ENCODE results near the gene SSTR3. TPM values are rescaled to one million over a fixed set of nuclear protein-coding genes. Genes with fewer than 3 reads are reported as not detected.

SSTR3 gene
- polyA plus RNA-seq, 1 donor from 2014 or later, result not detected

DNA sequence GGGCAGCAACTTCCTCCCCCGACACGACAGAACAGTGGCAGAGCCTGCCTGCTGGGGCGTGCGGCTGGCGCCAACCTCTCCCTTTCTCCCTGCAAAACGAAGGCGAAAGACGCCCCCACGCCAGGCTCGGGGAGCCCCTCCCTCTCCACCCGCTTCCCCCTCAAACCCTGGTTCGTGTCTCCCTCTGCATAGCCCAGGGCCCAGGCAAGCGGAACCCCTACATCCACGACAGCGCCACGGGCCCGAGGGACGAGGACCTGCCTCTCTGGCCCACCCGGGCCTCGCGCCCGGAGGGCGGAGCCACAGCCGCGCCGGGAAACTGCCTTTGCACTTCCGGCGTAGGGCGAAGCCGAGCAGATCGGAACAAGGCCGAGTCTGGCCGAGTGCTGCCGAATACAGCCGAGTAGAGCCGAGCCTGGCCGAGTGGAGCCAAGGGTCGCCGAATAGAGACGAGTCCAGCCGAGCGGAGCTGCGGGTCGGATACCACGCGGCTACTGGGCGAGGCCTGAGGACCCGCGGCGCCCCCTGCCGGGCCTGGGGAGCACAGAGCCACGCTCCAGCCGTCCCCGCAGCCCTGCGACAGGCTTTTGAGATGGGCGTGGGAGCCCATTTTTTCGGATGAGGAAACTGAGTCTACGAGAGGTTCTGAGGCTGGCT lies 13.0 kb downstream of the SSTR3 start:
- peak overlapping the region; percentile 73 for H3K4me3 ChIP-seq (ENCODE audit: low read length)
- TF ChIP-seq MXI1 (conservative IDR thresholded peaks at IDR 0.05; ENCODE audit: poor library complexity, severe bottlenecking) (peak; percentile 84), TAF1 (IDR thresholded peaks at IDR 0.05; ENCODE audit: low read depth) (no peak), RAD21 (conservative IDR thresholded peaks at IDR 0.05) (peak; percentile 73), SMC3 (conservative IDR thresholded peaks at IDR 0.05; ENCODE audit: poor library complexity) (peak; percentile 77), POLR2AphosphoS5 (IDR thresholded peaks at IDR 0.05) (peak; percentile 99), EZH2 (IDR thresholded peaks at IDR 0.05; ENCODE audit: borderline replicate concordance, insufficient read depth, low read length, poor library complexity, severe bottlenecking) (no peak), EP300 (conservative IDR thresholded peaks at IDR 0.05; ENCODE audit: poor library complexity, severe bottlenecking) (peak; percentile 57)
- TF ChIP-seq, protein P1, sequence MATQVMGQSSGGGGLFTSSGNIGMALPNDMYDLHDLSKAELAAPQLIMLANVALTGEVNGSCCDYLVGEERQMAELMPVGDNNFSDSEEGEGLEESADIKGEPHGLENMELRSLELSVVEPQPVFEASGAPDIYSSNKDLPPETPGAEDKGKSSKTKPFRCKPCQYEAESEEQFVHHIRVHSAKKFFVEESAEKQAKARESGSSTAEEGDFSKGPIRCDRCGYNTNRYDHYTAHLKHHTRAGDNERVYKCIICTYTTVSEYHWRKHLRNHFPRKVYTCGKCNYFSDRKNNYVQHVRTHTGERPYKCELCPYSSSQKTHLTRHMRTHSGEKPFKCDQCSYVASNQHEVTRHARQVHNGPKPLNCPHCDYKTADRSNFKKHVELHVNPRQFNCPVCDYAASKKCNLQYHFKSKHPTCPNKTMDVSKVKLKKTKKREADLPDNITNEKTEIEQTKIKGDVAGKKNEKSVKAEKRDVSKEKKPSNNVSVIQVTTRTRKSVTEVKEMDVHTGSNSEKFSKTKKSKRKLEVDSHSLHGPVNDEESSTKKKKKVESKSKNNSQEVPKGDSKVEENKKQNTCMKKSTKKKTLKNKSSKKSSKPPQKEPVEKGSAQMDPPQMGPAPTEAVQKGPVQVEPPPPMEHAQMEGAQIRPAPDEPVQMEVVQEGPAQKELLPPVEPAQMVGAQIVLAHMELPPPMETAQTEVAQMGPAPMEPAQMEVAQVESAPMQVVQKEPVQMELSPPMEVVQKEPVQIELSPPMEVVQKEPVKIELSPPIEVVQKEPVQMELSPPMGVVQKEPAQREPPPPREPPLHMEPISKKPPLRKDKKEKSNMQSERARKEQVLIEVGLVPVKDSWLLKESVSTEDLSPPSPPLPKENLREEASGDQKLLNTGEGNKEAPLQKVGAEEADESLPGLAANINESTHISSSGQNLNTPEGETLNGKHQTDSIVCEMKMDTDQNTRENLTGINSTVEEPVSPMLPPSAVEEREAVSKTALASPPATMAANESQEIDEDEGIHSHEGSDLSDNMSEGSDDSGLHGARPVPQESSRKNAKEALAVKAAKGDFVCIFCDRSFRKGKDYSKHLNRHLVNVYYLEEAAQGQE (IDR thresholded peaks at IDR 0.05; ENCODE audit: borderline replicate concordance), result peak; percentile 81
- TF ChIP-seq, protein P2, sequence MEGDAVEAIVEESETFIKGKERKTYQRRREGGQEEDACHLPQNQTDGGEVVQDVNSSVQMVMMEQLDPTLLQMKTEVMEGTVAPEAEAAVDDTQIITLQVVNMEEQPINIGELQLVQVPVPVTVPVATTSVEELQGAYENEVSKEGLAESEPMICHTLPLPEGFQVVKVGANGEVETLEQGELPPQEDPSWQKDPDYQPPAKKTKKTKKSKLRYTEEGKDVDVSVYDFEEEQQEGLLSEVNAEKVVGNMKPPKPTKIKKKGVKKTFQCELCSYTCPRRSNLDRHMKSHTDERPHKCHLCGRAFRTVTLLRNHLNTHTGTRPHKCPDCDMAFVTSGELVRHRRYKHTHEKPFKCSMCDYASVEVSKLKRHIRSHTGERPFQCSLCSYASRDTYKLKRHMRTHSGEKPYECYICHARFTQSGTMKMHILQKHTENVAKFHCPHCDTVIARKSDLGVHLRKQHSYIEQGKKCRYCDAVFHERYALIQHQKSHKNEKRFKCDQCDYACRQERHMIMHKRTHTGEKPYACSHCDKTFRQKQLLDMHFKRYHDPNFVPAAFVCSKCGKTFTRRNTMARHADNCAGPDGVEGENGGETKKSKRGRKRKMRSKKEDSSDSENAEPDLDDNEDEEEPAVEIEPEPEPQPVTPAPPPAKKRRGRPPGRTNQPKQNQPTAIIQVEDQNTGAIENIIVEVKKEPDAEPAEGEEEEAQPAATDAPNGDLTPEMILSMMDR (IDR thresholded peaks at IDR 0.05; ENCODE audit: poor library complexity, severe bottlenecking), result peak; percentile 98
- H2AFZ ChIP-seq (ENCODE audit: low read depth, low read length), result peak overlapping the region; percentile 79
- H3K36me3 ChIP-seq (ENCODE audit: insufficient read depth, low read length), result no peaks in the 10 kb centered on the region
- no peaks in the 10 kb centered on the region for H3K9me3 ChIP-seq (ENCODE audit: low read length)
- H3K4me2 ChIP-seq (ENCODE audit: low read length), result peak overlapping the region; percentile 54
- no peaks in the 10 kb centered on the region for H3K27me3 ChIP-seq (ENCODE audit: insufficient read depth, low read depth, low read length)
- no peaks in the 10 kb centered on the region for H4K20me1 ChIP-seq (ENCODE audit: insufficient read depth)
- peak overlapping the region; percentile 89 for H3K27ac ChIP-seq (ENCODE audit: low read length)
- no peaks in the 10 kb centered on the region for H3F3A ChIP-seq (ENCODE audit: insufficient read depth, low read length, poor library complexity, severe bottlenecking)
- H3K79me2 ChIP-seq (replicated peaks; ENCODE audit: insufficient read depth, low read length), result no peaks in the 10 kb centered on the region
- no peaks in the 10 kb centered on the region for H3K9me2 ChIP-seq (ENCODE audit: insufficient read depth, low read length)
- H3K9ac ChIP-seq (ENCODE audit: low read length), result peak overlapping the region; percentile 93

- H3K27ac ChIP-seq (ENCODE audit: low read length), result peak overlapping the region; percentile 89
- no peaks in the 10 kb centered on the region for H3K9me3 ChIP-seq (ENCODE audit: low read length)
- peak overlapping the region; percentile 73 for H3K4me3 ChIP-seq (ENCODE audit: low read length)
- no peaks in the 10 kb centered on the region for H3F3A ChIP-seq (ENCODE audit: insufficient read depth, low read length, poor library complexity, severe bottlenecking)
- no peaks in the 10 kb centered on the region for H4K20me1 ChIP-seq (ENCODE audit: insufficient read depth)
- no peaks in the 10 kb centered on the region for H3K9me2 ChIP-seq (ENCODE audit: insufficient read depth, low read length)
- H2AFZ ChIP-seq (ENCODE audit: low read depth, low read length), result peak overlapping the region; percentile 79
- H3K36me3 ChIP-seq (ENCODE audit: insufficient read depth, low read length), result no peaks in the 10 kb centered on the region
- H3K27me3 ChIP-seq (ENCODE audit: insufficient read depth, low read depth, low read length), result no peaks in the 10 kb centered on the region
- no peaks in the 10 kb centered on the region for H3K79me2 ChIP-seq (replicated peaks; ENCODE audit: insufficient read depth, low read length)
- TF ChIP-seq TAF1 (IDR thresholded peaks at IDR 0.05; ENCODE audit: low read depth), result no peak
- TF ChIP-seq, protein P1 (IDR thresholded peaks at IDR 0.05; ENCODE audit: borderline replicate concordance), result no peak
- TF ChIP-seq, protein P2 (IDR thresholded peaks at IDR 0.05; ENCODE audit: poor library complexity, severe bottlenecking), result peak; percentile 64
- peak; percentile 52 for TF ChIP-seq EP300 (conservative IDR thresholded peaks at IDR 0.05; ENCODE audit: poor library complexity, severe bottlenecking)
- TF ChIP-seq RAD21 (conservative IDR thresholded peaks at IDR 0.05), result peak; percentile 48
- TF ChIP-seq MXI1 (conservative IDR thresholded peaks at IDR 0.05; ENCODE audit: poor library complexity, severe bottlenecking), result no peak
- no peak for TF ChIP-seq EZH2 (IDR thresholded peaks at IDR 0.05; ENCODE audit: borderline replicate concordance, insufficient read depth, low read length, poor library complexity, severe bottlenecking)
- TF ChIP-seq SMC3 (conservative IDR thresholded peaks at IDR 0.05; ENCODE audit: poor library complexity), result peak; percentile 41
- peak; percentile 49 for TF ChIP-seq POLR2AphosphoS5 (IDR thresholded peaks at IDR 0.05)
- H3K4me2 ChIP-seq (ENCODE audit: low read length), result peak overlapping the region; percentile 68
- H3K9ac ChIP-seq (ENCODE audit: low read length), result peak overlapping the region; percentile 93
Observed at GRCh38 chr22:37198258-37199102, 13.8 kb downstream of the SSTR3 start.

Measured in neural cell (in vitro differentiated cells).